Stomach (tissue), 9 donors: ENCODE measurements around the gene CPZ. TPM values are rescaled to one million over a fixed set of nuclear protein-coding genes. Genes with fewer than 3 reads are reported as not detected.

Source experiments
- DNase-seq, 2 donors: peaks; one replicate each; pipeline versions ENCODE4 v3.0.0 to v3.0.0-alpha.2; 2013 to 2019
- H3K27ac ChIP-seq, 5 donors: fragments of 200-600 bp in 4 of 5; sonication (generic) in 4 of 5; one replicate each; pipeline ENCODE4 v1.5.1; 2013 to 2019; ENCODE audit warnings: mild to moderate bottlenecking in 1 of 5, moderate library complexity in 1 of 5
- H3K27me3 ChIP-seq, 3 donors: fragments of 200-600 bp; sonication (generic); one replicate each; pipeline ENCODE4 v1.5.1; 2017 to 2019; ENCODE audit warnings: mixed run types in 1 of 3
- H3K36me3 ChIP-seq, 4 donors: fragments of 200-600 bp; sonication (generic); 1 replicate in 3 of 4; 2 replicates in 1 of 4; pipeline ENCODE4 v1.5.1; 2016 to 2019
- H3K4me1 ChIP-seq, 4 donors: fragments of 200-600 bp; sonication (generic); one replicate each; pipeline ENCODE4 v1.5.1; 2016 to 2019
- H3K4me3 ChIP-seq, 4 donors: fragments of 200-600 bp; sonication (generic) in 3 of 4; one replicate each; pipeline ENCODE4 v1.5.1; 2016 to 2019; ENCODE audit warnings: mild to moderate bottlenecking in 1 of 4
- H3K9me3 ChIP-seq, 4 donors: fragments of 200-600 bp; sonication (generic); one replicate each; pipeline ENCODE4 v1.5.1; 2016 to 2019
- CTCF ChIP-seq, 7 experiments: fragments of 450-650 bp in 4 of 7; fragments of 200-600 bp in 3 of 7; sonication (generic) in 3 of 7; IDR thresholded peaks; one replicate each; pipeline ENCODE4 v1.5.1; 2016 to 2019; ENCODE audit warnings: antibody characterized with exemption in 7 of 7, control low read depth in 2 of 7, mild to moderate bottlenecking in 1 of 7
- EP300 ChIP-seq: sonication (generic); formaldehyde crosslinking; IDR thresholded peaks from one replicate; pipeline ENCODE4 v1.6.1; 2017; ENCODE audit warnings: antibody characterized with exemption
- POLR2A ChIP-seq, 4 donors: fragments of 450-650 bp; IDR thresholded peaks; one replicate each; pipeline ENCODE4 v1.6.1; 2016; ENCODE audit warnings: antibody characterized with exemption in 4 of 4, control low read depth in 2 of 4, mild to moderate bottlenecking in 1 of 4, moderate library complexity in 1 of 4
- POLR2AphosphoS5 ChIP-seq, 3 donors: sonication (generic); formaldehyde crosslinking; IDR thresholded peaks; one replicate each; pipeline ENCODE4 v1.6.1; 2016; ENCODE audit warnings: antibody characterized with exemption in 3 of 3
- WGBS, 5 donors: extraction: QIAGEN DNeasy Blood & Tissue Kit in 3 of 5; methylation state at CpG; one replicate each; pipeline versions ENCODE4 v1.1.5 to v1.1.7; 2013 to 2018; 5-methylcytosine and 5-hydroxymethylcytosine counted together
- intact Hi-C: fragments of 100-400 bp; cut with DNase I; formaldehyde crosslinking; loops from one replicate; pipeline ENCODE4 v1.15.1; 2023; ENCODE audit warnings: low total_unique reads
- polyA plus RNA-seq, 3 donors: library from polyadenylated mRNA; stranded (reverse); fragments of 200-250 nt; gene quantifications; one replicate each; pipeline ENCODE4 v1.2.3, GENCODE V29; 2013
- total RNA-seq, 5 donors: library from RNA; depleted of rRNA; stranded (reverse); fragments of >200 nt; gene quantifications; one replicate each; pipeline versions ENCODE4 v1.1.0 to v1.2.3, GENCODE V29; 2014 to 2016
- donor health status: healthy with polysubstance abuse.
- donor health status: Bipolar disorder and iron deficiency.
- donor health status: healthy.

The CPZ gene
- total and polyA plus RNA-seq, 8 donors: 0.25 to 13.2 (median 3.3) TPM; not detected in 2

GRCh38 chr4:8601556-8601955, 9.0 kb downstream of the CPZ start:
- peaks cover 0 to 46% (median 0%) of the 10 kb centered on the region in 3 donors for H3K27me3 ChIP-seq
- no peaks in the 10 kb centered on the region for H3K4me1 ChIP-seq
- no peaks in the 10 kb centered on the region for H3K36me3 ChIP-seq
- no peak for DNase-seq
- no peak overlapping the region for H3K27ac ChIP-seq
- no peak overlapping the region for H3K4me3 ChIP-seq
- no peaks in the 10 kb centered on the region for H3K9me3 ChIP-seq
- WGBS, 5 donors: 77 to 89% (median 79%) methylated on average over 7 to 10 of the region's 10 CpGs
- TF ChIP-seq POLR2A (IDR thresholded peaks at IDR 0.05): no peak
- TF ChIP-seq EP300: no peak
- no peak for TF ChIP-seq POLR2AphosphoS5 (IDR thresholded peaks at IDR 0.05)
- no peak for TF ChIP-seq CTCF (IDR thresholded peaks at IDR 0.05)
- intact Hi-C loops: loop anchor here (10.0 kb wide), 1 partner anchor 313 kb away; no protein-coding TSS in a partner anchor

GRCh38 chr4:8602686-8603430, 10.3 kb downstream of the CPZ start:
- no peak overlapping the region for H3K4me3 ChIP-seq
- peaks cover 0 to 59% (median 9%) of the 10 kb centered on the region in 3 donors for H3K27me3 ChIP-seq
- no peaks in the 10 kb centered on the region for H3K9me3 ChIP-seq
- TF ChIP-seq CTCF (IDR thresholded peaks at IDR 0.05) (no peak), POLR2A (IDR thresholded peaks at IDR 0.05) (no peak), EP300 (no peak), POLR2AphosphoS5 (IDR thresholded peaks at IDR 0.05) (no peak)
- intact Hi-C loops: loop anchor here (10.0 kb wide), 1 partner anchor 312 kb away; no protein-coding TSS in a partner anchor
- WGBS, 5 donors: 59 to 73% (median 68%) methylated on average over 14 to 19 of the region's 19 CpGs
- peaks cover 0 to 5% (median 2%) of the 10 kb centered on the region in 4 donors for H3K4me1 ChIP-seq
- H3K36me3 ChIP-seq: no peaks in the 10 kb centered on the region
- H3K27ac ChIP-seq: no peak overlapping the region
- DNase-seq: no peak

GRCh38 chr4:8603931-8604330, 11.4 kb downstream of the CPZ start:
- Histone ChIP-seq H3K27me3 (peaks cover 0 to 60% (median 14%) of the 10 kb centered on the region in 3 donors), H3K36me3 (no peaks in the 10 kb centered on the region), H3K4me1 (peaks cover 0 to 7% (median 3%) of the 10 kb centered on the region in 4 donors), H3K27ac (no peak overlapping the region), H3K4me3 (no peak overlapping the region), H3K9me3 (no peaks in the 10 kb centered on the region)
- TF ChIP-seq POLR2A (IDR thresholded peaks at IDR 0.05): no peak
- no peak for TF ChIP-seq POLR2AphosphoS5 (IDR thresholded peaks at IDR 0.05)
- TF ChIP-seq CTCF (IDR thresholded peaks at IDR 0.05): no peak
- no peak for TF ChIP-seq EP300
- intact Hi-C loops: loop anchor here (10.0 kb wide), 1 partner anchor 311 kb away; no protein-coding TSS in a partner anchor
- no peak for DNase-seq
- 74 to 88% (median 83%) methylated on average over 9 to 22 of the region's 22 CpGs; no CpG with 5 or more reads in 1 of the 5 donors for WGBS, 5 donors

GRCh38 chr4:8605289-8605688, 12.7 kb downstream of the CPZ start:
- Histone ChIP-seq H3K4me3 (no peak overlapping the region), H3K36me3 (no peaks in the 10 kb centered on the region), H3K27ac (no peak overlapping the region), H3K4me1 (peaks cover 0 to 7% (median 3%) of the 10 kb centered on the region in 4 donors), H3K27me3 (peaks cover 0 to 49% (median 14%) of the 10 kb centered on the region in 3 donors), H3K9me3 (no peaks in the 10 kb centered on the region)
- TF ChIP-seq POLR2A (IDR thresholded peaks at IDR 0.05): no peak
- TF ChIP-seq EP300: no peak
- TF ChIP-seq POLR2AphosphoS5 (IDR thresholded peaks at IDR 0.05): no peak
- TF ChIP-seq CTCF (IDR thresholded peaks at IDR 0.05): no peak
- intact Hi-C loops: loop anchor here (10.0 kb wide), 1 partner anchor 310 kb away; no protein-coding TSS in a partner anchor
- 90 to 100% (median 98%) methylated on average over 1 of the region's 1 CpG for WGBS, 5 donors
- DNase-seq: no peak
